Measurements from ENCODE around the gene GNRHR.

- TF ChIP-seq, protein P1, sequence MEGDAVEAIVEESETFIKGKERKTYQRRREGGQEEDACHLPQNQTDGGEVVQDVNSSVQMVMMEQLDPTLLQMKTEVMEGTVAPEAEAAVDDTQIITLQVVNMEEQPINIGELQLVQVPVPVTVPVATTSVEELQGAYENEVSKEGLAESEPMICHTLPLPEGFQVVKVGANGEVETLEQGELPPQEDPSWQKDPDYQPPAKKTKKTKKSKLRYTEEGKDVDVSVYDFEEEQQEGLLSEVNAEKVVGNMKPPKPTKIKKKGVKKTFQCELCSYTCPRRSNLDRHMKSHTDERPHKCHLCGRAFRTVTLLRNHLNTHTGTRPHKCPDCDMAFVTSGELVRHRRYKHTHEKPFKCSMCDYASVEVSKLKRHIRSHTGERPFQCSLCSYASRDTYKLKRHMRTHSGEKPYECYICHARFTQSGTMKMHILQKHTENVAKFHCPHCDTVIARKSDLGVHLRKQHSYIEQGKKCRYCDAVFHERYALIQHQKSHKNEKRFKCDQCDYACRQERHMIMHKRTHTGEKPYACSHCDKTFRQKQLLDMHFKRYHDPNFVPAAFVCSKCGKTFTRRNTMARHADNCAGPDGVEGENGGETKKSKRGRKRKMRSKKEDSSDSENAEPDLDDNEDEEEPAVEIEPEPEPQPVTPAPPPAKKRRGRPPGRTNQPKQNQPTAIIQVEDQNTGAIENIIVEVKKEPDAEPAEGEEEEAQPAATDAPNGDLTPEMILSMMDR (IDR thresholded peaks at IDR 0.05) = peak; percentile 38 to 55 (median 44)
- TF ChIP-seq POLR2A (IDR thresholded peaks at IDR 0.05) = peak; percentile 78
These were observed 53.3 kb downstream of the GNRHR start, which contains the start of gene UBA6 for GRCh38 chr4:67700738-67701516.

All from right lobe of liver (tissue), 4 donors.